ENCODE results near the gene CCDC88C.

The CCDC88C gene

DNA sequence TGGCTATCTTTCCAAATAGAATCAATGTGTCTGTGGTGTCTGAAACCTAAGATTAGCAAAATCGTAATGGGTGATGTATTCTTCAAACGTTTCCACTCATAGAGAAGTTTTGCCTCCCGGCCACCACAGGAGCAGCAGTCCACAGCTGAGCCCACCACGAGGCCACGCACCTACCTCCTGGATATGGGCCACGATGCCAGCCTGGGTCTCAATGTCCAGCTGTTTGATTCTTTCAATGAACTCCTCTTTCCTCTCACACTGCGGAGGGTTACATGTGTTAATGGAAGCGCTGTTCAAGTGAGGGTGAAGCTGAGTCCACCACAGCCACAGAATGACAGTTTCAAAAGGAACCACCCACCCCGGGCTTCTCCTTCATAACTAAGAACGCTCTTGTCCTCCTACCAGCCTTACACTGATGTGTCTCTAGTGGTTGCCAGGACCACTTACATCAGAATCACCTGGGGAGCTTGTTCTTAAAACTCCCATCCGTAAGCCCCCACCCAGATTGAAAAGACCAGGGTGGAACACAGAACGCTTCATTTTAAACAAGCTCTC is 75.3 kb downstream of the CCDC88C start:
- DNase-seq: no peak

DNA sequence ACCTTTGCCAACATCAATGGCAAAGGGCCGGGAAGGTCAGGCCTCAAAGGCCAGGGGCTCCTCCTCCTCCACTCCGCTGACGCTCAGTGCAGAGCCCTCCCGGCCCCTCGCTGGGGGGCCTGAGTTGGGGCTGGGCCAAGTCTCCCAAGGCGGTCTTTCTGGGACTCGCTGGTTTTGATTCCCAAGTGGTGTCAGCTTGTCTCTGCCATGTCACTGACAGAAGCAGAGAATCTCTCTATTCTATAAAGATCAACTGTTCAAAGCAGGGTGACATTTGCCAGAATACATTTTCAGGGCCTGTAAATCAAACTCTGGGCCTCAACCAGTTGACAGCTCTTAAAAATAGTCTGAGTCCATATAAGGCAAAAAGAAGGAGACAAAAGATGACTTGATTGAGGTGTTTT is 75.9 kb downstream of the CCDC88C start:
- DNase-seq: no peak

DNA sequence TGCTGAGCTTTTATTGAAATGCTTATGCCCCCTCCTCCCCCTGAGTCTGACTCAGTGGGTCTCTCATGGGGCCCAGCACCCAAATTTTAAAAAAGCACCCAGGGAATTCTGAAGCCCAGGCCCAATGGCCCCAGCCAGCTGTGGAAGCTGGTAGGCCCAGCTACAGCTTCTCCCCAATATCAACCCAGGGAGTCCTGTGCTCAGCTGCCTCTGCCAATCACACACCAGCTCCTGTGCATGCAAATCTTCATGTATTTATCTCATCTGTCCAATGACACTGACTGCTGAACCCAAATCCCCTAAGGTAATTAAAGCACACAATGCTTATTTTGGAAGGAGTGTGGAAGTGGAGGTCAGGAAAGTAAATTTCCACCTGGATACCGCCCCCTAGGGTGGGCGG is 76.3 kb downstream of the CCDC88C start:
- no peak for DNase-seq

DNA sequence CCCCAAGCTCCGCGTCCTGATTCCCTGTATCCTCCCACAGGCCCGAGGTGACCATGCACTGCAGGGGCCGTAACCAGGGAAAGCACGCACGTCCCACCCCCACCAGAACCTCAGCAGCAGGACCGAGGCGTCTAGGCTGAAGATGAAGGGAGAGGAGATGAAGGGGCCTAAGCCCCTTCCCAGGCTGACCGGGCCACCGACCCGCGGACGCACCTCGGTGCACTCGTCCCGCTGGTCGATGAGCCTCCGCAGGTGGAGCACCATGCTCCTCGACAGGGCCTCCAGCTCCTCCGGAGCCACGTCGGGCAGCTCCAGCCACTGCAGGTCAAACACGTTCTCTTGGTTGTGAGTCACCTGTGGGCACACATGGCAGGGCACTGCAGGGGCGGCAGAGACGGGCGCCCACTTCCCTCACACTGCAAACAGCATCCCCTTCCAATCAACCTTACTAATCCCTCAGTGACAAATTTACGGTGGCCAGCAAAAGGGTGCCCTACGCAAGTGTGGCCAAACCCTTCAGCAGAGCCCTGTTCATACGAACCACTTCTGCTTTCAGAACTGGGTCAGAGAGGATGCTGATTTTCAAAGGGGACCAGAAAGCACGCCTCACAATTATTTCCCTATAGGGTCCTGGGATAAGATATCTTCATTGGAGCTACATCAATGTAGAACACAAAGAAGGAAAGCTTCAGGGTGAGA is 77.8 kb downstream of the CCDC88C start:
- no peak for DNase-seq

DNA sequence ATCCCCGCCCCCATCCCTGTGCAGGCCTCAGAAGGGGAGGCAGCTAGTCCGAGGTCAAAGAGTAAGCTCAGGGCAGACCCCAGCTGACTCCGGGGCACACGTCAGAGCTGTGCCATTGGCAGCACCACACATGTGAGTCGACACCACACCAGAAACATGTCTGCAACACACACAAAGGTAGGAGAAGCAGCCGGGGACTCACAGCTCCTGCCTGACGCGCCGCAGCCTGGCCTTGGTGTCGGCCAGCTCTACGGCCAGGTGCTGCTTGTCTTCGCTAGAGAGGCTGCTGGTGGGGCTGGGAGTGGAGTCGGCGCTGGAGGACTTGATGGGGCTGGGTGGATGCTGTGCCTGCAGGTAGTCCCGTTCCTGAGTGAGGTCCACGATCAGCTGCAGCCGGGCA is 78.5 kb downstream of the CCDC88C start:
- DNase-seq: no peak

DNA sequence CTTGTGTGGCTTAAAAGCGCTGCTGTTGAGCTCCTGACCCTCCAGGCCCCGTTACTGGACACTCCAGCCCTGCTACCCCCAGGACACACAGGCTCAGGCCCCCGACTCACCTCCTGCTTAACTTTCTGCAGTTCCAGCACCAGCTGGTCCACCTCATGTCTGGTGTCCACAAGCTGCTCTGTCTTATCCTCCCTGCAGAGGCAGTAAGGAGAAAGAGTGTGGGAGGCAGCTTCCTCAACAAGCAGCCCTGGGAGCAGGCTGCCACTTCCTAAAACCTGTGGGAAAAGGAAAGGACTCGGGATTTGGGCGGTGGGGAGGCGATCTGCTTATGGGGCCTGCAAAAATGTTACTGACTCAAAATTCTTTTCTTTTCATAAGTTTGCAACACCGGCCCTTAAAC is 79.2 kb downstream of the CCDC88C start:
- DNase-seq: no peak

DNA sequence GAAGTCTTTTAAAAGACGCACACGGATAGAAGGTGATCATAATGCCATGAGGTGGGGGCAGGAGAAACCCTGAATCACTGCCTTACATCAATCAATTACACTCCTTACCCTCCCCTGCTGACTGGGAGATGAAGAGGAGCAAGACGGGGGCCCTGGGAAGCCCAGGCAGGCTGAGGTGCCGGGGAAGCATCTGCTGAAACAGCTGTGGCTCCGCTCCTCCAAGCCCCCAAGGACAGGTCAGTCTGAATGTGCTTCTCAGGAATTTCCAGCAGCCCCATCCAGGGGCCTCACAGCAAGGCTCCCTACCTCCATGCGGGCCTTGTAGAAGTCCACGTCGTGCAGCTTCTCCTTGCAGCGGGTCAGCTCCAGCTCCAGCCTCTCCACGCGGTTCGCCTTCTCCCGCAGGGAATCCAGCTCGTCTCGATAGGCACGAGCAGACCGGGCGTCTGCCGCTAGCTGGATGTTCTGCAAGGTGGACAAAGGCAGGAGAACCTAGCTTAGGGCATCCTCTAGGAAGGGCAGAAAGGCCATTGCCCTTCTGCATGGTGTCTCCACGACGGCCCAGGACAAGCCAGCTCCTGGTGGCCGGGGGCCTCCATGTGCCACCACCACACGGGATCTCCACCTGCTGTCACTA is 79.8 kb downstream of the CCDC88C start:
- DNase-seq: no peak

DNA sequence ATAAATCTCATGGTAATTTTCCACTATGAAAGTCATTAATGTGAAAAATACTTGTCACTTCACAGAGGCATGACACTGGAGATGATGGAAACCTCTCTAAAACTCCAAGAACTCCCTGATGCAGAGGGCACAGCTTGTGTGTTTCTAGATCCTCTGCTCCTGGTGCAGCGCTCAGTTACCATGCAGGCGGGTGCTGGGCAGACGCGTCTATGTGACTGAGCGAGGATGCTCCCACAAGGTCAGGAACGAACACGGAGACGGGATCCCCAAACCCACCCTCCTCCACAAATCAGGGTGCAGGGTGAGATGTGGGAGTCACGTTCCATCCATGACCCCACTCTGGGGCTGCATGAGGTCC is 81.5 kb downstream of the CCDC88C start:
- no peak for DNase-seq

DNA sequence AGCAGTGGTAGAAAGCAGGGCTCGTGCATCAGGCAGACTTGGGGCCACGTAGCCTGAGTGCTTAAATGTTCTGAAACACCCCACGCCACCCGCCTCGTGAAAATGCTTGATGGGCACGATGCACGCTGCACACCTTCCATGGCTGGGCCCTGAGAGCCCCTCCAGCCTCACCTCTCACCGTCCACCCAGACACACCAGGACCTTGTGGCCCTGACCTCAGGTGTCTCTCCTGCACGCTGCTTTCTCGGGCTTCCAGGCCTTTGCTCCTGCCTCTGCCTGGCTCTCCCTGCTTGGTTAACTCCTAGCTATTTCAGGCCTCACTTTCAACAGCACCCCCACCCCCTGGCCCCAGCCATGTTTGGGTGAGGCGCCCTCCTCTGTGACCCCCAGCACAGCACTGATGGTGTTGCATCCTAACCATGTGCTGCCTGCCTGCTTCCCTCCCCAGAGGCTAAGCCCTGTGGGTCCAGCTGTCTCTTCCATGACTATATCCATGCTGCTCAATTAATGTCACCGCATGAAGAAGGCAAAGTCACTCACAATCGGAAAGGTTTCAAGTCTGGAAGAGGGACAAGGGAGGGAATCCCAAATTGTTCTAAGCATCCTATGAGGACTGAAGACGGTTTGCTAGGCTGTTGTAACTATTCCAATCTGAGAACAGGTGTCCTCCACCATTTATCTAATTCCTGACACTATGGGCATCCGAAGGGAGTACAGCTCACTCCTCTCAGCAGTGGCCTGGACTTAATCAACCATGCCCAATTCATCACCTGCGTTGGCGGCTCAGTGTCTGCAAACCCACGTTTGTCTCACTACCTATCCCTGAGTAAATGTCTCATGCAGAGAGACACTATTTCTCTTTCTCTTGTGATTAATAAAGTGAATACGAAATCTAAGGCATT is 82.2 kb downstream of the CCDC88C start:
- DNase-seq: no peak

DNA sequence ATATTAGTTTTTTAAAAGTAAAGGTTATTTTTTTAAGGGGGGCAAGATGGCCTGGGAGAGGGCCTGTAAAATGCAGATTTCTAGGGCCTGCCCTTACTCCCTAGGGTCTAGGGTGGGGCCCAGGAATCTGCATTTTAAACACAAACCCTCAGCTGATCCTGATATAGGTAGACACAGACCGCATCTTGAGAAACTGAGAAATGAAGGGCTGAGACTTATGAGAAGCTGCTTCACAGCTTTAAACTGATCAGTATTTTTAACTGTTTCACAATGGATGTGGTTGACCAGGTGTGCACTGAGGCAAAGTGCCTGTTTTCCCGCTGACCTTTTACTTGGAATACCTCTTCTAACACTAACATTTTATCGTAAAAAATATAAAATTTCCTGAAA is 84.0 kb downstream of the CCDC88C start:
- DNase-seq: no peak

DNA sequence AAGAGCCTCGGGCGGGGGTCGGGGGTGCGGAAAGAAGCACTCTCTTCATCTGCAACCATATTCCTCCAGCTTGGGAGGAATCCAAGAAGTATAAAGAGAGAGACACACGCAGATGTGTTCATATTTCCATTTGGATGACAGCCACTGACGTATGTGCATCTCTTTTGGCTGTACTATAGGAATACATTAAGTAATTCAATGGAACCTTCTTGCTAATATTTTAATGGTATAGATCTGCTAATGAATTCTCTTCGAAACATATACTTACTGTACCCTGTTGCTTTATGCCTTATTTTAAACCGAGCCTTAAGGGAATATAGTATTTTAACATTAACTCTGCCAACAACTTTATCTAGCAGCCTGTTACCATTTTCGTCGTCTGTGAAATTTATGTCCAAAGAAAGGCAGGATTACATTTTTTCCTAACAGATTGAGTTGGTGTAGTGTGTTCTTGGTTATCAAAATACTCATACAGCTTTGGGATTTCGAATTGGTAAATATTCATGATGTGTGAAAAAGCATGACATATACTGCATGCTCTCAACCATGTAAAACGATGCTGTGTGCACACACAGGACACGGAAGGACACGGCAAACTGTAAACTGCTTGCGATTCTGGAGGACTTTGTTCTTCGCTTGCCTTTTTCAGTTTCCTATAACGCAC is 84.5 kb downstream of the CCDC88C start:
- DNase-seq: no peak

DNA sequence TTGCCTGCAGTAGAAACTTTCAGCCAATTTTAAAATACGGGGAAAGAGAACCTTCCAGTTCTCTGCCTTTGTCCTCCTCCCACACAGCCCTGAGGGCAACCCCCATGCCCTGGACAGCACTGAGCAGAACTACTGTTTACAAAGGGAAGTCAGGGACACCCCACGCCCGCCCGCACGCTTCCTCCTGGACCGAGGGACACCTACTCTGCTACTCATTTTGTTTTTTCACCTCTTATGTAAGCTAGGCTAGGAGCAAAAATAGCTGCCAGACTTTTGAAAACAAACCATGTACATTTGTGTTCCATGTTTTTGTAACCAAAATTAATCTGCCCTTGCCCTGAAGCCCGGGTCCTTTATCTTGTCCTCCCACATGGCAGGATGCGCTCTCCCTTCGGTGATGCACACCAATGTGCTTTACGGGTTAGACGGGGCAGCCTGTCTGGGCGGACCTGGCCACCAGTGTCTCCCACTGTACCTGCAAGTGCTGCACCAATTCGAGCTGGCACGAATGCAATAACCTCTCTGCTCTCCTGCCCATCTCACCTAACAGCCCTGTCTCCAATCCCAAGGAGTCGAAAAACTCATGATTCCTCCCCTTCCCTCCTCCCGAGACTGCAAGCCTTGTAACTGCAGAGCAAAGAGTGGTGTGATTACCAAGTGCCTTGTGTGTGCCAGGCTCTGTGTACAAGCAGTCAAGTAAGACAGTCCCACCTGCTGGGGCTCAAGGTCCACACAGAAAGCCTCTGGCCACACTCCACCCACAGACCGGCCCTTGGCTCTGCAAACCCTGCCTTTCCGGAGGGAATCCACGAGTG is 85.2 kb downstream of the CCDC88C start:
- DNase-seq: no peak

DNA sequence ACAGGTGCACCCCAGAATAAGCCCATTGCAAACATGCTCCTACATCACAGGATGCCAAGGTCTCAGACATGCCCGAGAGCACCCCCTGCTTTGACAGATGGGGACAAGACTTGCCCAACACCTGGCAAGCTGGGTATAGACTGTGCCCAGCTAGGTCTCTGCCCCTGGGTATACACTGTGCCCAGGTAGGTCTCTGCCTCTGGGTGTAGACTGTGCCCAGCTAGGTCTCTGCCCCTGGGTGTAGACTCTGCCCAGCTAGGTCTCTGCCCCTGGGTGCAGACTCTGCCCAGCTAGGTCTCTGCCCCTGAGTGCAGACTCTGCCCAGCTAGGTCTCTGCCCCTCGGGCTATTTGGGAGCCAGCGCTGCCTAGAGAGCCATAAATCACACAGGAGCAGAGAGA is 85.9 kb downstream of the CCDC88C start:
- no peak for DNase-seq

DNA sequence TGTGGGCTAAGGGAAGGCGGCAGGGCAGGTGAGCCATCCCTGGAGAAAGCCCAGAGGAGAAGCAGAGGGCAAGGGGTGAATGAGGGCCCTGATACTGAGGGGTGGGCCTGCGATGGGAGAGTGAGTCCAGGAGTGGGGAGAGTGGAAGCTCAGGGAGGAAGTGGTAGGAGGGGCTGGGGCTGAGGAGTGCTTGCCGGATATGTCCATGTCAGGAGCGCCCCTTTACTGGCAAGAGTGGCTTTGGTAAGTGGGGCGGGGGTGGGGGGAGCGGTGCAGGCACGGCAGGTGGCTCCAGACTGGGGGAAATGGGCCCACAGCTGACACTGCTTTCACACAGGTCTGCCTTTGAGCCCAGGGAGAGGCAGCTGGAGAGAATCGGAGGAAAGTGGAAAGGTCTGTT is 86.8 kb downstream of the CCDC88C start:
- no peak for DNase-seq

DNA sequence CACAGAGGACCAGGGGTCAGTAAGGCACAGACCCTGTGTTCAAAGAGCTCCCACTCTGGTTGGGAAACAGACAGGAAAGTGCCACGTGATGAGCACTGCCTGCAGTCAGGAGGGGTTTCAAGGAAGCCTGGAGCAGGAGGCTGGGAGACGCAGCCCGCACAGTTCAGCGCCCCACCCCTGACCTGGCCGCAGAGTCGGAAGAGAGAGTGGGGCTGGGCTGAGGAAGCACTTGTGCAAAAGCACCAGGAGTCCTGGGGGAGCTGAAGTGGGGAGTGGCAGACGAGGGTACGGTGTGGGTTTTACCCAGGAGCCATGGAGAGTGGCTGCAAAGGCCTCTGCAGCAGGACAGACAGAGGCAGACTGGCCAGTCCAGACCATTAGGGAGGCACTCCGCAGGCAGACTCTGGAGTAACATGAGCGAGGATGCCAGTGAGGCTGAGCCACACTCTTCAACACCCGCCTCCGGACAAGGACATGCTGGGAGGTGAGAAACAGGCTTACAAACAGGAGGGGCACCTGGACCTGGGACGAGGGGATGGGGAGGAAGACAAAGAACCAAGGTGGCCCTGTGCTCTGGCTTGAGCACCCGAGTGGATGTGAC is 87.4 kb downstream of the CCDC88C start:
- no peak for DNase-seq

DNA sequence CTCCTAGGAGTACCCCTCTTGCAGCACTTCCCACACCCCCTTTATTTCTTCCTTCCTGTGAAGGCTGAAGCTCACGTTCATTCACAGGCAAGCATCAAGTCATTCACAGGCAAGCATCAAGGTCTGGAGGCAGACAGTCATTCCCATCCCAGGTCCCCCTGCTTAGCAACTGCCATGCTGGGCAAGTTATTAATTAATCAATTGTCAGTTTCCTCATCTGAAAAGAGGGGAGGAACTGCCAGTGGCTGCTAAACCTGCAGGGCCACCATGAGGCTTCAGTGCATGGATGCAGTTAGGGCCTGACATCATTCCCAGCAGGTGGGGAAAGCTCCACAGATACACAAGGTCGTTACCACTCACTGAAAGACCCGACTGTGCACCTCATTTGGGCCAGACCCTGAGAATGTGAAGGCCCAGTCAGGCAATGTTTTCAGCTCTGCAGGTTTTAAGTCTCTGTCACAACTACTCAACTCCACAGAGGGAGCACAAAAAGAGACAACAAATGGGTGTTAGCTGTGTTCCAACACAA is 88.1 kb downstream of the CCDC88C start:
- no peak for DNase-seq

DNA sequence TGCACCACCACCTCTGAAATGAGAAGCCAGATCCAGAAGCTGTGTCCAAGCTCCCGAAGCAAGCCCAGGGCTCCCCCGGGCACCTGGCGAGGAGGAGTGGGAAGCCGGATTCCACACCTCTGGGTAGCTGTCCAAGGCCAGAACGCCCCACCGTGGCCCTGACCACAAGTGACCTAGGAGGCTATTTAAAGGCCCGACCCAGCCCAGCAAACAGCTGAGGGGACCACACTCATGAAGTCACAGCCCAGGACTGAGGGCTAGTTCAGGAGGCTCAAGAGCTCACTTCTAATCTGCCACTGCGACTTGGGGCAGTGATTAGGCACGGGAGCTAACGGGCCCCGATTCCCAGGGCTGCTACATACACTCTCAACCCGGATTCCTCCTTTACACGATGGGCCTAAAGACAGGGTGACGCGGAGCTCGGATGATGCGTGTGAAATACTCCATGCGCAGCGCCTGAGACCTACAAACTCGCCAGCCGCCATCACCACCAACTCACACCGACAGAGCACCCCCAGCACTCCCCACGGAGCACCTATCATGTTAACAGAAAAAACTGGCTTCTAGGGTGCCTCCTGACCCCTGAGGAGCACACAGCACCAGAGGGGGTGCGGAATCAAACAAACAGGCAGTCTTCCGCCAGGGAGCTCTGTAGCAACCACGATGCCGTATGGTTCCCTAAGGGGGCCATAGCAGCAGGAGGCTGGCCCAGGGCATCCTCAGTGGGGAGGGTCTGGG is 89.1 kb downstream of the CCDC88C start:
- no peak for DNase-seq

DNA sequence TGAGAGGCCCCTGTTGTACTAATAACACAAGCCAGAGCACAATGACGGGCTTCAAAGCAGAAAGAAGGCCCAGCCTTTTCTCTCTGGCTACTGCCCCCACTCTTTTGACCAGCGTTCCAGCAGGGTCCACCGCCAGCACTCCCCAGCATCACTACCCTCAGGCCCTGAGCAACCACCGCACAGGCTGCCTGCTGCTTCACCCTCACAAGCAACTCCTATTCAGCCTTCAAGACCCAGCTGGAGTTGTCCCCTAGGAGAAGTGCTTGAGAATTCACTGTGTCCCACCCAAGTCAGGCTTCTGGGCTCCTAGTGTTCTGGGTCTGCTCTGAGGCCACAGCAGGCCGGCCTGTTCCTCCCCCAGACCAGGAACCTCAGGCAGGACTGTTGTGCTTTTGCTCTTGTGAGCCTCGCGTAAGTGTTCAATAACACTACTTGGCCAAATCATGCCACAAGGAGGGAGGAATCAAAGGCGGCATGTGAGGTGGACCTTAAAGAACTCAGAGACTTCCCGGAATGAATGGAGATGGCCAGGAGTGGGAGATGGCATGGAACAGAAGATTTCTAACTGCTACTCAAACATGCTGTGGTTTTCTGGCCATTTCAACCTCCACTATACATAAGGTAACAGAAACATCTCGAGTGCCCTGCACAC is 89.8 kb downstream of the CCDC88C start:
- DNase-seq: no peak

DNA sequence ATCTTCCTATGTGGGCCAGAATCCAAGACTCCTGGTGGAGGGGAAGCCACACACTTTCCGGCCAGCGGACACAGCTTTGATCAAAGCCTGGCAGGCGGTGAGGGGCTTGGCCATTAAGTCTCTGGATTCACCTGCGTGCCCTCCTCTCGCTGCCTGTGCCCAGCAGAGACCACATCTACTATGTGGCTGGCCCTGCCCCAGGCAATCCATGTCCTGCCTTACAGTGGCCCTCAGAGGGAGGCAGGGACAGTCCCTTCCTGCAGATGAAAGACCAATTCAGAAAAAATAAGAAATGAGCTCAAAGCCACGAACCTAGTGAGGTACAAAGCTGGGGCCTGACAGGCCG is 90.4 kb downstream of the CCDC88C start:
- no peak for DNase-seq

DNA sequence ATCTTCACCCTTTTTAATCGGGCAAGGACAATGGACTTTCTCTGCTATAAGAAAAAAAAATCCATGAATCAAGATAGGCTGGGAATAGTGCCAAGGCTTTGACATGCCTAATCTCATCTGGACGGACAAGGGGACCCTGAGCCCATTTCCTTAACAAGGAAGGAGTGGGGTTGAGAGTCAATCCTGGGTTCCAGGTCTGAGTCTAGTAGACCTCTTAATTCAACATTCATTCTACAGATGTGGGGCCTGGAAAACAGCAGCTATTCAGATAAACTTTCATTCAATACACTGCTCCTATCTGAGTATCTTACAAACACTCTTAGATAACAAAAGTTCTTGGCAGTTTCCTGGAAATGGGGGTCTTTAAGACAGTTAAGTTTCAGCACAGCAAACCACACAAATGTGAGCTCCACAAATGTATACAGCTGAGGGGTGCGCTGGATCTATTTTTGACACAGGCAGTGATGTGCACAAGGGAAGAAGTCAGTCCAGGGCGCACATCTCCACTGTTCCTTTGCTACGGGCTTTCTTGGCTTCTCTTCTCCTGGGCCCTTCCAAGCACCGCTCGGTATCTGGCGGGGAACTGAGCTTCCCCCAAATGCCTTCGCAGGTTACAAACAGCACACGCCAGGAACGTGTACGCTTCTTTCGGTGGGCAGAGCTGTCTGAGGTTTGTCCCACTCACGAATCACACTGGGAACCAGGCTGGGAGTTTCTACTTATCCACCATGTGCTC is 90.9 kb downstream of the CCDC88C start:
- no peak for DNase-seq
